ENCODE results near the gene DDX53. TPM values are rescaled to one million over a fixed set of nuclear protein-coding genes. Genes with fewer than 3 reads are reported as not detected.

Gene DDX53
- polyA plus RNA-seq, 3 donors: not detected

GRCh38 chrX:23008431-23009099 is 8.8 kb downstream of the DDX53 start:
- no CpG with 5 or more reads among the region's 1 CpG for WGBS (ENCODE audit: insufficient coverage)

GRCh38 chrX:23012162-23012561 is 12.4 kb downstream of the DDX53 start:
- WGBS (ENCODE audit: insufficient coverage): no CpG with 5 or more reads among the region's 2 CpGs
- no peak overlapping the region for H3K4me3 ChIP-seq (replicated peaks in 1 of 3; ENCODE audit: low read depth in 2 of 3, low read length in 3 of 3)
- TF ChIP-seq CTCF (IDR thresholded peaks at IDR 0.05): no peak
- no peak overlapping the region for H3K27ac ChIP-seq (ENCODE audit: low read depth in 1 of 2, low read length in 2 of 2)
- Mint-ChIP-seq H3K4me3 (no peak overlapping the region), H3K4me1 (no peaks in the 10 kb centered on the region), H3K27ac (no peak overlapping the region), H3K27me3 (ENCODE audit: low read depth in 3 of 3) (peaks cover 0 to 3% (median 0%) of the 10 kb centered on the region in 3 donors), H3K9me3 (peaks cover 0 to 2% (median 0%) of the 10 kb centered on the region in 7 donors), H3K36me3 (no peaks in the 10 kb centered on the region)
- H3K4me2 ChIP-seq (replicated peaks; ENCODE audit: extremely low read depth, low read length, poor library complexity, severe bottlenecking): no peak overlapping the region
- no peak overlapping the region for H3K9ac ChIP-seq (ENCODE audit: insufficient read depth, low read length, poor library complexity, severe bottlenecking)
- no peaks in the 10 kb centered on the region for H3K4me1 ChIP-seq (ENCODE audit: control insufficient read depth in 1 of 2, insufficient read depth in 2 of 2, low read length in 2 of 2)
- intact Hi-C loops (cut with micrococcal nuclease): no loop called here
- no peak for DNase-seq
- no peaks in the 10 kb centered on the region for H3K27me3 ChIP-seq (ENCODE audit: control insufficient read depth in 2 of 2, insufficient read depth in 2 of 2, low read length in 2 of 2)
- H2AFZ ChIP-seq (ENCODE audit: insufficient read depth, low read depth, low read length, poor library complexity, severe bottlenecking): no peak overlapping the region
- H3K79me2 ChIP-seq (ENCODE audit: insufficient read depth, low read length): no peaks in the 10 kb centered on the region
- no peaks in the 10 kb centered on the region for H4K20me1 ChIP-seq (ENCODE audit: insufficient read depth, low read length)
- no peaks in the 10 kb centered on the region for H3K36me3 ChIP-seq (replicated peaks in 1 of 2; ENCODE audit: control insufficient read depth in 1 of 2, insufficient read depth in 2 of 2, low read length in 2 of 2)
- no peaks in the 10 kb centered on the region for H3K9me3 ChIP-seq (replicated peaks in 1 of 2; ENCODE audit: control insufficient read depth in 1 of 2, insufficient read depth in 1 of 2, low read length in 2 of 2)

More at GRCh38 chrX:23008431-23009099, 8.8 kb downstream of the DDX53 start:
- Mint-ChIP-seq H3K9me3 (peaks cover 0 to 4% (median 0%) of the 10 kb centered on the region in 7 donors), H3K4me1 (no peaks in the 10 kb centered on the region), H3K36me3 (no peaks in the 10 kb centered on the region), H3K4me3 (no peak overlapping the region), H3K27ac (no peak overlapping the region), H3K27me3 (ENCODE audit: low read depth in 3 of 3) (peaks cover 0 to 3% (median 0%) of the 10 kb centered on the region in 3 donors)
- Histone ChIP-seq H3K4me1 (ENCODE audit: control insufficient read depth in 1 of 2, insufficient read depth in 2 of 2, low read length in 2 of 2) (no peaks in the 10 kb centered on the region), H4K20me1 (ENCODE audit: insufficient read depth, low read length) (no peaks in the 10 kb centered on the region), H3K27me3 (ENCODE audit: control insufficient read depth in 2 of 2, insufficient read depth in 2 of 2, low read length in 2 of 2) (no peaks in the 10 kb centered on the region), H3K27ac (ENCODE audit: low read depth in 1 of 2, low read length in 2 of 2) (no peak overlapping the region), H3K4me3 (replicated peaks in 1 of 3; ENCODE audit: low read depth in 2 of 3, low read length in 3 of 3) (no peak overlapping the region), H3K36me3 (replicated peaks in 1 of 2; ENCODE audit: control insufficient read depth in 1 of 2, insufficient read depth in 2 of 2, low read length in 2 of 2) (no peaks in the 10 kb centered on the region), H3K9ac (ENCODE audit: insufficient read depth, low read length, poor library complexity, severe bottlenecking) (no peak overlapping the region), H2AFZ (ENCODE audit: insufficient read depth, low read depth, low read length, poor library complexity, severe bottlenecking) (no peak overlapping the region), H3K4me2 (replicated peaks; ENCODE audit: extremely low read depth, low read length, poor library complexity, severe bottlenecking) (no peak overlapping the region), H3K9me3 (replicated peaks in 1 of 2; ENCODE audit: control insufficient read depth in 1 of 2, insufficient read depth in 1 of 2, low read length in 2 of 2) (no peaks in the 10 kb centered on the region), H3K79me2 (ENCODE audit: insufficient read depth, low read length) (no peaks in the 10 kb centered on the region)
- intact Hi-C loops (cut with micrococcal nuclease): no loop called here
- no peak for DNase-seq
- TF ChIP-seq CTCF (IDR thresholded peaks at IDR 0.05): no peak

Data from CD14-positive monocyte (primary cell).